Fibroblast of the aortic adventitia (primary cell): ENCODE measurements around the gene ZNHIT1. TPM values are rescaled to one million over a fixed set of nuclear protein-coding genes. Genes with fewer than 3 reads are reported as not detected.

Experiments used
- DNase-seq: peaks from one replicate; pipeline ENCODE4 v3.0.0-alpha.2; 2010; ENCODE audit warnings: low read depth
- H3K4me3 ChIP-seq: 2 replicates; pipeline ENCODE4 v1.5.1; 2011; ENCODE audit warnings: low read depth, mild to moderate bottlenecking, control low read depth, low read length, moderate library complexity
- total RNA-seq: library from RNA; depleted of rRNA; stranded (reverse); fragments of >200 nt; gene quantifications from 2 replicates; pipeline ENCODE4 v1.2.3, GENCODE V29; 2012; ENCODE audit warnings: low replicate concordance
- TF ChIP-seq, protein P1 (sequence below): IDR thresholded peaks from 2 replicates; pipeline ENCODE4 v1.5.1; 2011; ENCODE audit warnings: mild to moderate bottlenecking, low read length, control low read depth, inconsistent platforms; ENCODE audit not compliant: insufficient read depth

Gene ZNHIT1
- total RNA-seq, 1 donor = 75.6 TPM

DNA sequence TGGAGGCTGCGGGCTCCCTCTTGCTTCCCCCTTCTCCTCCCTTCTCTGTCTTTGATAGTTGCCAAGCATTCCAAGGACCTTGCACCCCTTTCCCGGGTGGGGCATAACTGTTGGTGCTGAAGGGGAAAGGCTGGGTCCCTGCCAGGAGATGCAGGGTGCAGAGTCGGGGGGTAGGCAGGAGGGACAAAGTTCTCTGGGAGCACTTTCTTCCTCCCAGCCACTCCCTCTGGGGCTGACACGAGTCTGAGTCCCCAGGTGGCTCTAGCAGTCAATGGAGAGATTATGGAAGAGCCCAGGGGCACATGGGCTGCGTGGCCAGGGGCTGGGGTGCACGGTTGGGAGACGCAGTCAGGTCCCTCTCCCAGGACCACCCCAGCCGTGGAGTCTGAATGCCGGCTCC is 17.6 kb downstream of the ZNHIT1 start:
- no peak overlapping the region for H3K4me3 ChIP-seq
- TF ChIP-seq, protein P1, sequence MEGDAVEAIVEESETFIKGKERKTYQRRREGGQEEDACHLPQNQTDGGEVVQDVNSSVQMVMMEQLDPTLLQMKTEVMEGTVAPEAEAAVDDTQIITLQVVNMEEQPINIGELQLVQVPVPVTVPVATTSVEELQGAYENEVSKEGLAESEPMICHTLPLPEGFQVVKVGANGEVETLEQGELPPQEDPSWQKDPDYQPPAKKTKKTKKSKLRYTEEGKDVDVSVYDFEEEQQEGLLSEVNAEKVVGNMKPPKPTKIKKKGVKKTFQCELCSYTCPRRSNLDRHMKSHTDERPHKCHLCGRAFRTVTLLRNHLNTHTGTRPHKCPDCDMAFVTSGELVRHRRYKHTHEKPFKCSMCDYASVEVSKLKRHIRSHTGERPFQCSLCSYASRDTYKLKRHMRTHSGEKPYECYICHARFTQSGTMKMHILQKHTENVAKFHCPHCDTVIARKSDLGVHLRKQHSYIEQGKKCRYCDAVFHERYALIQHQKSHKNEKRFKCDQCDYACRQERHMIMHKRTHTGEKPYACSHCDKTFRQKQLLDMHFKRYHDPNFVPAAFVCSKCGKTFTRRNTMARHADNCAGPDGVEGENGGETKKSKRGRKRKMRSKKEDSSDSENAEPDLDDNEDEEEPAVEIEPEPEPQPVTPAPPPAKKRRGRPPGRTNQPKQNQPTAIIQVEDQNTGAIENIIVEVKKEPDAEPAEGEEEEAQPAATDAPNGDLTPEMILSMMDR = no peak
- no peak for DNase-seq

DNA sequence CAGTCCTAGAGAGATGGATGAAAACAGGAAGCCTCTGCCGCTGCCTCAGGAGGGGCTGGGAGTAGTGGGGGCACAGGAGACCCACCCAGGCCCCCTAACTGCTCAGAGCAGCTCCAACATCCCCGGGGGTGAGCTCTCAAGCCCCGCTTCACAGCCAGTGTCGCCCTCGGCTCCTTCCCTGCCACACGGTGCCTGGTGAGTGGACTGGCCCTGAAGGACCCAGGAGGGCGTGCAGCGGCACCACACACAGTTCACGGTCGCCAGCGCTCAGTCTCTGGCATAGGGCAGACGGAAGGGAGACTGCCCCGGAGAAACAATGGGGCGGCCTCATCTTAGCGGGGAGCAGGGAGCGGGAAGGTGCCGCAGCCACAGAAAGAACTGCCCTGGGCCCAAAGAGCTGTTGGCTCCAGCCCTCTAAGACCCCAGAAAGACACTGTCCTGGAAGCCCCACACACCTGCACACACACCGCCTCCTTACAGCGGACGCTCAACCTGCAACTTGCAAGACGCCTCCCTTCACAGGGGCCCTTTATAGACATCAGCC is 18.4 kb downstream of the ZNHIT1 start:
- H3K4me3 ChIP-seq = no peak overlapping the region
- DNase-seq = no peak
- TF ChIP-seq, protein P1 = no peak

DNA sequence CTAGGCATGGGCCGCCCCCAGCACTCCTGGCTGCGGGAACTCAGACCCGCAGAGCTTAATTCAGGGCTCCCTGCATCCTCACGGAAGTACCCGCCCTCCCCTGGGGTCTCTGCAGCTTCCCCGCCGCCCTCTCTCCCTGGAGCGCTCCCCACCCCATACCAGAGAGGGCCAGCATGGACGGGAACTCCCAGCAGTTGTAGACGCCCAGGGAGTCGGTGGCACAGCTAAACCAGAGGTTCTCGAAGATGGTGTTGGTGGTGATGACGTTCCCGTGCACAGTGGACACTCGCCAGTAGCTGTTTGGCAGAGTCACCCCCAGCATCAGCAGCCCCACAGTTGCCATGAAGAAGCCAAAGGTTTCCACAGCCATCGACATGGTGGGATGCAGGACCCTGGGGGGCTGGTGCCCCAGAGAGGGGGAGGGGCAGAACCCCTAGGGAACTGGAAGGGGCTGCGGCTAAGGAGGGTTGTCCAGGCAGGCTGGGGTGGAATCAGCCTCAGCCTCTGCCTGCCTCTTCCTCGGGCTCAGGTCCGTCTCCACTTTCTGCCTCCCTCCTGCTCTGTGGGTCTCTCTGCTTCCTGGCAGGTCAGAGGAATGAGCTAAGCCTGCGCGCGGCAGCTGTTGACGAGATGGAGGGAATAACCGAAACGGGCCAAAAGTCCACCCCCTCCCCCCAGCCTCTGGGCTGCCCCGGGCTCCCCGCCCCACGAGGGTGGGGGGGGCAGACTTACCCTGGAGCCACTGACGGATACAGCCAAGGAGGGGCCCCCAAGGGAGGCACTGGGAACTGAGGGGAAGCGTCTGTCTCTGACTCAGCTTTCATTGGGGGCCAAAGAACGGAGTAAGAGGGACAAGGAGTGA is 19.5 kb downstream of the ZNHIT1 start, which contains the start of gene CLDN15:
Gene CLDN15, minus strand, starts transcription at position 597 of the 862 bp plus-strand sequence. Its CDS starts 221 bp downstream, at position 376.
- DNase-seq = peak; percentile 72
- H3K4me3 ChIP-seq = no peak within 1 kb of the TSS
- TF ChIP-seq, protein P1 = no peak

DNA sequence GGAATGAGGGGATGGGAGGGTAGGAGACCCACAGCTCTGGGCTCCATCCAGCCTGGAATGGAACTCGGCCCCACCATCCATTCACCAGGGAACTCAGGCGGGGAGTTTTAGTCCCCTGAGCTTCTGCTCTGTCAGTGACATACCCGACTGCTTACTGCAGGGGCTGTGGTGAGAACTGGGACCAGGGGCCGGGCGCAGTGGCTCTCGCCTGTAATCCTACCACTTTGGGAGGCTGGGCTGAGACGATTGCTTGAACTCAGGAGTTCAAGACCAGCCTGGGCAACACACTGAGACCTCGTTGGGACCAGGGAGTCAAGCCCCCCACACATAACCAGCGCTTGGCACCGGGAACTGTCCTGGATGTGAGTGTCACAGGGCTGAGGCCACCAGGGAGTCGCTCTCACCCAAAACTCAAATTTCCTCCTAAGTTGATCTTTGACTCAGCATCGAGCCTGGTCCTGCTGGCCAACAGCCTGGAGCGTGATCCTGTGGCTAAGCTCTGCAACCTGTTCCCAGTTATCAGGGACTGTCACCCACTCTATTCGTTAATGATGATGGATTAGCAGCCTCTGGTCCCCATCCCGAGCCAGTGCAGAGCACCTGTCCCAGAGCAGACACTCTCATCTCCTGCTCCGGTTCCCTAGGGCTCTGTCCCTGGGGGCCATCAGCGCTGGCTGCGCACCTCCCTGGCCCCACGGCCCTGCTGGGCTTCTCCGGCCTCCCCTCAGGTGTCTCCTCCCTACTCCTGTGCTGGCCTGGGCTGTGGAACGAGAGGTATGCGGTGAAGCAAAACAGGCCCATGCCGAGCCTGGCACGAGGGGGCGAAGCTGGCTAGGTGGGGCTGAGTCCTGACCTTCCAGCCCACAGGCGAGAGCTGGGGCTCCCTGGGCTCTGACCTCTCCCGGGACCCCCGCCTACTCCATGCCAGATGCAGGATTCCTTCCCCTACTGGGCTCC is 20.5 kb downstream of the ZNHIT1 start:
- no peak for DNase-seq
- TF ChIP-seq, protein P1 = no peak
- H3K4me3 ChIP-seq = no peak overlapping the region

DNA sequence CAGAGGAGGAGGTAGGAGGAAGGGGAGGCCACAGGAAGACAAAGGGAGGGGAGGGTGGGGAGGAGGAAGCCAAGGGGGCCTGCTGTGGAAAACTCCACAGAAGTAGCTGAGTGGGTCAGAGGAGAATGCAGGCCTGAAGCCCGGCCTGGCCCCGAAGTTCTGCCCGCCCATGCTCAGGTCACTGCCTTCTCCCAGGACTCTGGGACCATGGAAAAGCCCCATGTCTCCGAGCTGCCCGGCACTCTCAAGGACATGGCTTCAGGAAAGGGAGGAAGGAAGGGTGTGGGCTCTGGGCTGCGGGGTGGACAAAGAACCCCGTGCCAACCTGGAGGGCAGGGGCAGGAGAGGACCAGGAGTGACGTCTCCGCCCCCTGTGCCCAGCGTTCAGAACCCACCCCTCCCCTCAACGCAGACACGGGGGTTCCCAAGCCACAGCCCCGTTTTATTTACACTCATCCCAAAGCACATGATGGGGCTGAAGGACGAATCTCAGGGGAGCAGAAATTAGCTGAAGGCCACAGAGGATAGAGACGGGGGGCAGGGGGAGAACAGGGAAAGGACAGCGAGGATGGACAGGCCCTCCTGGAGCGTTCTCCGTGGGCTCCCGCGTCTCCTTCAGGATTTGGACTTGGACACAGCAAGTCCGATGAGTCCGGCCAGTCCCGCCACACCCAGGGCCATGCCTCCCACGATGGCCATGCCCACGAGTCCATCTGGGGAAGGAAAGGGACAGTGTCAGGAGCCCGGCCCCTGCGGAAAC is 21.4 kb downstream of the ZNHIT1 start:
- no peak for DNase-seq
- TF ChIP-seq, protein P1 = no peak
- H3K4me3 ChIP-seq = no peak overlapping the region

DNA sequence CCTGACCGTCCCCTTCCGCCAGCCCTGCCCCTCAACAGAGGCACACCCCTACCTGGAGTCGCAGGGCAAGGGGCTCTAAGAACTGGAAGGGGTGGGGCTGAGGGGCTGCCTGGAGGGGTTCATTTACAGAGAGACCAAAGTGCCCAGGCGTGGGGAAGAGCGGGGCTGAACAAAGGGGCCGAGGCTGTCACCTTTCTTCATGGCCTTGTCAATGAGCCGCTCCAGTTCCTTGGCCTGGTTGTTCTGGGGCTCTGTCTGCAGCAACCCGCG is 21.9 kb downstream of the ZNHIT1 start:
- DNase-seq = no peak
- TF ChIP-seq, protein P1 = no peak
- no peak overlapping the region for H3K4me3 ChIP-seq
